ENCODE measurements around the gene DNAJA3.
"Not testable (repeated sequence)": the region's sequence is repeated elsewhere in the genome, so short reads cannot be mapped to it uniquely, and the experiment has no call there.

Gene DNAJA3

DNA sequence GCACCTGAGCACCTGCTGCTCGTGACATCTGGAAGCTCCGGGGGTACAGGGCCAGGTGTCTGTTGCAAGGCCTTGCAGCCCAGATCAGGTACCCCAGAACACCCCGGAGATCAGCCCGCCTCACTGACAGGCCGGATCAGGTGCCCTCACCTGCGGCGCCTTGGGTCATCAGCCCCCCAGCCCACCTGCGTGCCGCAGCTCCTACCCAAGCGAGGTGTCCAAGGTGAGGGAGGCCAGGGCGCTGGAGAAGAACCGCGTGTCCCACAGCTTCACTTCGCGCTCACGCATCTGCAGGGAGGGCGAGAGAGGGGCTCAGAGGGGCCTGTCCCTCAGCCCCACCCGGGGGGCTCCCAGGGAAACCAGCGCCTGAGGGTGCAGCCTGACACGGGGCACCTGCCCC lies 37.9 kb upstream of the DNAJA3 start:
- no peak for FAIRE-seq

DNA sequence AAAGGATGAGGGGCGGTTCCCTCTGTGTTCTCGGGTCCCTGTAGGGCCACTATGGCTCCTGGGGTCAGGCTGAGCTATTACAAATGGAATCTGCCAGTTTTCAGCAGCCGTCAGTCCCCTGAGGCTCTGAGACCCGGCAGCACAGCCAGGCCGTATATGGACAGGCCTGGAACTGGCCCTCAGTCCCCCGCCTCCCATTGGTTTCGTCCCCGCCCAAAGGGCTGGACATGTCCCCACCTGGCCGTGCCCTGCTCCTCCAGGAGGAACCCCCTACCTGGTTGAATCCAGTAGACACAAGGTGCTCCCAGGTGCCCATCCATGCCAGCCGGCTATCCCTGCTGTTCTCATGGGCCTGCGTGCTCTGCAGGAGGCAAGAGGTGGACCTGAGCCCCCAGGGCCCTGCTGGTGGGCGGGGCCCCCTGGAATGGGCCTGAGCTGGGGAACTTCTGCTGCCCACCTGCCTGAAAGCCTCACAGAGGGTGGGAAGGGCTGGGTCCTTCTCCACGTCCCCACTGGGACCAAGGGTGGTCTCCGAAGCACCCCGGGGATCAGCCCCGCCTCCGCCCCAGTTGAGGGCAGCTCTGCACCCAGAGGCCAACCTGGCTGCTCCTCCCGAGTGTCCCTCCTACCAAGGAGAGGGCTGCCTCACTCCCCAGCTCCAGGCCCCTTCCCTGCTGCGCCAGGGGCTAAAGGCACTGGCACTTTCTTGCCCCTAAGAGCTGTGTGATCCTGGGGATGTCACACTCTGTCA lies 37.2 kb upstream of the DNAJA3 start:
- FAIRE-seq = no peak

DNA sequence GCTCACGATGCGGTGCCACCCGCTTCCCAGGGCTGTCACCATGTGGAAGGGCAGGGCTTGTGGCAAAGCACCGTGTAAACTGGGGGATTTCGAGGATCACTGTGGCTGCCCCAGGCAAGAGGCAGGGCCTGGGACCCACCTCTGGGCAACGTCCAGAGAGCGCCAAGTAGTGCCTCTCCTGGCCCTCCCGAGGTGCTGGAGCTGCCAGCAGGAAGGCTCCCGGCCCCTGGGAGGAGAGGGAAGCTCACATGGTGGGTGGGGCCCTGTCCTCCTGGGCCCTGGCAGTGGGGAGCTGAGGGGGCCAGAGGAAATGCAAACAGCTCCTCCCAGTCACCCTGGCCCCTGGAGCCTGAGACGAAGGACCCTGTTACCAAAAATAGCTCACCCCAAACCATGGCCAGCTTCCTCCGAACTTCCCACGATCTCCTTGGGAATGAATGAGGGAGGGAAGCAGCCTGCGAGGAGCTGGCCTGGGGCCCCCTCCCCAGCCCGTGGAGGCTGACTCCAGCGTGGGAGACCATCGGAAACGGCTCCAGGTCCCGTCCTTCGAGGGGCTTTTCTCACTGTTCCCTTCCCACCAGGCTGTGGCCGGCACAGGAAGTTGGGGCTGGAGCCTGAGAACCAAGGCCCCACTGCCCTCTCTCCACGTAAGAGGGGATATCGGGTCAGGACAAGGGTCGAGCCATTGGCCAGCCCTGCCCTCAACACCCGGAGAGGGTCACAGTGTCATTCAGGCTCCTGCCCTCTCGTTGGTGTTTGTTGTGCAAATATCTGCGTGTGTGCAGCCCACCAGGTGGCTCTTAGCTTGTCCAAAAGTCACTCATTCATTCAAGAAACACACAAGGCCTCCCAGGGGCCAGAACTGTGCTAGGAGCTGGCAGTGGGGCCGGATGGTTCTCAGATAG lies 36.4 kb upstream of the DNAJA3 start:
- FAIRE-seq = no peak

DNA sequence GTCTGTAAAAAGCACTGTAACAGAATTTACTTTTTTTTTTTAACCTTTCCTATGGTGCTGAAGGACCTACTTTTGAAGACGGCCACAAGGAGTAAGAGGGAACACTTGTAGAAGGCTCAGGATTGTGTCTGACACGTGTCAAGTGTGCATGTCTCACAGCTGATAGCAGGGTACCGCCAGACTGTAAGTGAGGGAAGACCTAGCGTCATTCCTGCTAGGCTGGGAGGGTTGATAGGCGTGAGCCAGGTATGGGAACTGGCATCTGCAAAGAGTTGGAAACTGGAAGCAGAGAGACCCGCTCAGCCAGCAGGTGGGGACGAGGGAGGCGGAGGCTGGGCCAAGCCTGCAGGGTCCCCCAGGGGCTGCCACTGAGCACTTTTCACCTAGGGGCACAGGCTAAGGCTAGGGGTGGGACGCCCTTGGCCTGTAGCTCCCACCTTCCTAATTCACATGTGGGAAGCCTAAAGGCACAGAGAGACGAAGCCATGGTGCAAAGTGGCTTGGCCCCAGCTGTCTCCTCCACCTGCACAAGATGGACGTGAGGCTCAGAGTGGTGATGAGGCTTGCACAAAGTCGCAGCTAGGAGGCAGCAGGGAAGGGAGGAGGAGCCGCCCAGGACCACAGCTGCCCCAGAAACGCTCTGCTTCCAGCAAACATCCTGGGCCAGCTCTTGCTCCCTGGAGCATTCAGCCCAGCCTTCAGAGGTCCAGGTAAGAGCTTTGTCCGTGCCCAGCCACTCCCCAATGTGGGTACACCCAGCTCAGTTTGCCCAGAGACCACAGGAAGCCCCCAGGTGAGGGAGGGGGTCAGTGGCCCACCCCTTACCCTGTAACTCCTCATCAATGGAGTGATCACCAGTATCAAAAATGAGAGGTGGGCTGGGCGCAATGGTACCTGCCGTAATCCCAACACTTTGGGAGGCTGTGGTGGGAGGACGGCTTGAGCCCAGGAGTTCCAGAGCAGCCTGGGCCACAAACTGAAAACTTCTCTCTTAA lies 35.1 kb upstream of the DNAJA3 start:
- FAIRE-seq = no peak

DNA sequence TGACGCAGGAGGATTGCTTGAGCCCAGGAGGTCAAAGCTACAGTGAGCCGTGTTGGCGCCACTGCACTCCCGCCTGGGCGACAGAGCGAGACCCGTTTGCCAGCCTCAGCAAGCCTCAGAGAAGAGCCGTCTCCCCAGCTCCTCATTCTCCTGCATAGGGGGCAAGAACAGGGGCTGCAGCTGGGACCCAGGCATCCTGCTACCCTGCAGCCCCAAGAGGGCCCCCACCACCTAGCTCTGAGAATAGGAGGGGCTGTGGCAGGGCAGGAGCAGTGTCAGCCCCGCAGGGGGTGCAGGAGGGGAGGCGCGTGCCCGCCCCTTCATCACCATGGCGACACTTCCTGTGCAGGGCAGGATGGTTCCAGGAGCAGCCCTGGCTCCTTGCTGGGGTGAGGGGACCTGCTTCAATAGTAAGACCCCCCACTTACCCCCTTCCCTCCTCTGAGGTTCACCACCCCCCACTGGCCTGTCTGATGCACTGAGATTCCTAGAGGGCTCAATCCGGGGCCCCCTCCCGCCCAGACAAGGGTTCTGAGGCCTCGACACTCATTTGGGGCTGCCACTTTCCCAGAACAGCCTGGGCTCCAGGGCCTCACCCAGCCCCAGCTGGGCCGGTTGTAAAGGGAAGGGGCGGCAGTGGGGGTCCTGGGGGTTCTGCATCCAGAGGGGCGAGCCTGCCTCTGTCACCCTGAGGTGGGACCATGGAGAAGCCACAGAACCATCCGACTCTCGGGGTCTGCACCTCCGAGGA lies 33.9 kb upstream of the DNAJA3 start:
- FAIRE-seq = no peak

DNA sequence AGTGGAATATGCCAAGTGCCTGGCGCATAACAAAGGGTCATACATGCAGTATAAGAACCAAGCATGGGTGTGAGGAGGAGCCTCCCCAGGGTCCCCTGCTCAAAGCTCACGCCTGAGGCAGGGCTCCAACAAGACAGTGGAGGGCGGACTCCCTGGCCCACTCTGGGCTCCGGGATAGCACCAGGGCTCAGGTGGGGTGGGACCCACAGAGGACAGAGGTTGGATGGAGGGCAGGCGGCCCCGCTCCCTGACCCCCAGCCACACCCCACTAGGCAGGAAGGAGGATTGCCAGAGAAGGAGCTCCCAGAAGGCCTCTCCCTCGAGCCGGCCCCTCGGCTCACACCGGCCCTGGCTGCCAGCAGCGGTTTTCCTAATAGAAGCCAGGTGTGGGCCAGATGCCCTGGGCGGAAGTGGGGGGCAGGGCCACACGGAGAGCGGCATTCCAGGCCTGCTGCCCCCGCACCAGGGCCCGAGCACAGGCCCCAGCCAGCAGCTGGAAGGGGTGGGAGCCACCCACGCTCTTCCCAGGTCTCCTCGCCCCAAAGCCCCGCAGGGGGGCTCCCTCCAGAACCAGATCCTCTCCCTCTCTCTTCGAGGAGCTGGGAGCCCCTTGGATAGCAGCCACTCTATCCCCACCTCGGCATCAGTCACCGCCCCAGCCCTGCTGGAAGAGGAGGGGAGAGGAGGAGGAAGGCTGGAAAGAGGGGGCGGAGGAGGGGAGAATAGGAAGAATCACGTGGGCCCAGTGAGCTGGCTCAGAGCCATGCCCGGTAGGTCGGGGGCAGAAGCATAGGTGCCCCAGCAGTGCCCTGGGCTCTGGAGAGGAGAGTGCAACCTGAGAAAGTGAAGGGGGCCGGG lies 33.1 kb upstream of the DNAJA3 start:
- no peak for FAIRE-seq

DNA sequence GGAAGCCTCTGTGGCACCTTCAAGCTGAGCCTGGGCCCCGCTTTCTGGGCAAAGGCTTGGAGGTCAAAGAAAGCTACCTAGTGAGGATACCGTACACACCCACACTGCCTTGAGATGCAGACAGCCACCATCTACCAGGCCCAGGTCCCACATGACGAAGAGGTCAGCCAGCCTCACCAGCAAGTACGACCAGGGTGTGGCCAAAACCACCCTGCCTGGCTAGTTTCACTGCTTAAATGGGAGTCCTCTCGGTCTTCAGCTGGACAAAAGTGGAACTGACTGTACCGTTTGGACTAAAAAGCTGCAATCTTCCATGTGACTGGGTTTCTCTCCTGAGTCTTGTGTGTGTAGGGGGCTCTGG lies 32.4 kb upstream of the DNAJA3 start:
- no peak for FAIRE-seq

DNA sequence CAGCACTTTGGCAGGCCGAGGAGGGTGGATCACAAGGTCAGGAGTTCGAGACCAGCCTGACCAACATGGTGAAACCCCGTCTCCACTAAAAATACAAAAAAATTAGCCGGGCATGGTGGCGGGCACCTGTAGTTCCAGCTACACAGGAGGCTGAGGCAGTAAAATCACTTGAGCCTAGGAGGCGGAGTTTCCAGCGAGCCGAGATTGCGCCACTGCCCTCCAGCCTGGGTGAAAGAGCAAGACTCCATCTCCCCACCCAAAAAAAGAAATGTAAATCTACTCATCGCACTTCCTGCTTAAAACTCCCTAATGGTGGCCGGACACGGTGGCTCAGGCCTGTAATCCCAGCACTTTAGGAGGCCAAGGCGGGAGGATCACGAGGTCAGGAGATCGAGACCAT lies 31.8 kb upstream of the DNAJA3 start:
- not testable (repeated sequence) for FAIRE-seq

DNA sequence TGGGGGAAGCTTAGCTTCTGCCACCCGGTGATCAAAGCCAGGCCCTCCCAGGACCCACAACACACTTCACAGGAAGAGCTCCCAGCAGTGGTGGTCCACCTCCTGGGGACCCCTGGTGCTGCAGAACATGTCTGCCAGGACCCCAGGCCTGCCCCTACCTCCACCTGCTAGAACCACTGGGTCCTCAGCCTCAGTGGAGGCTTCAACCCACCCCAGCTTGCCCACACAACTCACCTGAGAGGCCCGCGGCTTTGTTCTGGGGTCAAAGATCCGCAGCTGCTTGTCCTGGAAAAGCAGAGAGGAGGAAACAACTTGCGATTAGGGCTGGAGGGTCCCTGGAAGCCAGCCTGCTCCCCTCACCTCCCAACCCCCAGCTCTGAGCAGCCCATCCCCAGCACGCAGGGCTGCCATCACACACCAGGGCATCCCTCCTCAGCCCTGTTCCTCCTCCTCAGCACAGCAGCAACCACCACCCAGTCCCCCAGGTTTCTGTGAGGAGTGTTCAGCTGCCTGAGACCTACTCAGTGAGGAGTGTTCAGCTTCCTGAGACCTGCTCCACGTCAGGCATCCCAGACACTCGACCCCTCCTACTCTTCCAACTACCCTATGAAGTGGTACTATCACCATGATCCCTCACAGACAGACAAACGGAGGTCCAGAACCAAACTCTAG lies 30.5 kb upstream of the DNAJA3 start:
- no peak for FAIRE-seq

DNA sequence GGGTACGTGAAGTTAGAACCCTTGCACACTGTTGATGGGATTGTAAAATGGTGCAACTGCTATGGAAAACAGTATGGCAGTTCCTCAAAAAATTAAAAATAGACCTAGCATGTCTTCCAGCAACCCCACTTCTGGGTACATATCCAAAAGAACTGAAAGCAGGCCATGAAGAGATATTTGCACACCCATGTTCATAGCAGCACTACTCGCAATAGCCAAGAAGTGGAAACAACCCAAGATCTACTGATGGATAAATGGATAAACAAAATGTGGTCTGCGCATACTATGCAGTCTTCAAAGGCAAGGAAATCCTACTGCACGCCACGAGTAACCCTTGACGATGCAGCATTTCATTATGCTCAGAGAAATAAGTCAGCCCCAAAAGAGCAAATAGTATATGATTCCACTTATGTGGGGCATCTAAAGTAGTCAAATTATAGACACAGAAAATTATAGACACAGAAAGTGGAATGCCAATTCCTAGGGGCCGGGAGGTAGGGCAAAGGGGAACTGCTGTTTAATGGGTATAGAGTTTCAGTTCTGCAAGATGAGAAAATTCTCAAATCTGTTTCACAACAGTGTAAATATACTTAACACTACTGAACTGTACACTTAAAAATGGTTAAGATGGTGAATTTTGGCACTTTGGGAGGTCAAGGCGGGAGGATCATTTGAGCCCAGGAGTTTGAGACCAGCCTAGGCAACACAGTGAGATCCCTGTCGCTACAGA lies 26.5 kb upstream of the DNAJA3 start:
- FAIRE-seq = no peak

DNA sequence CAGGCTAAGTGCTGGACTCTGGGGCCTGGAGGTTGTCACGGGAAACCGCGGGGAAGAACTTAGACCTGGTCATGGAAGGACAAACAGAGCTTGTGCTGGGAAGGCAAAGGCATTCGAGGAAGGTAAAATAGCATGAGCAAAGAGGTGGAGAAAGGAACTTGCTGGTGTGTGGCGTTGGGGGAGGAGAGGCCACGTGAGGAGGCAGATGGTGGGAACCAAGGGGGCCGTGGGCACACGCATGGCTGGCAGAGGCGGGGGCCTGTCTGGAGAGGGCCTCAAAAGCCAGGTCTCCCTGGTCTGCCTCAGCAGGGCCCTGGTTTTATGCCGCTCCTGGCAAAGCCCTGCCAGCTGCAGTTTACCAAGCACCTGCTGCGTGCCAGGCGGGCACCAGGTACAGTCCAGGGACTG lies 24.6 kb upstream of the DNAJA3 start:
- FAIRE-seq = no peak

DNA sequence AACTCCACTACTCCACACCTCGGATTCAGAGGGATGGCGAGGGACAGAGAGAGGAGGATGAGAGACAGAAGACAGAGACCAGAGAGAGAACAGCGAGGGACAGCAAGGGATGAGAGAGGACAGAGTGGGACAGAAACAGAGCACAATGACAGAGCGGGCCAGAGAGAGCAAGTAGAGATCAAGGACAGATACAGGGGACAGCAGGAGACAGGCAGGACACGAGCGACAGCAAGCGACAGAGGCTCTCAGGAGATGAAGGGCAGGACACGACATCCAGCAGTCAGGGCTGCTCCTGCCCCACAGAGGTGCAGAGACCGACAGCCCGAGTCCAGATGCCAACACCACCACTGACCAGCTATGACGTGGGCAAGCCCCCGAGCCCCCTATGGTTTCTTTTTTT lies 24.2 kb upstream of the DNAJA3 start:
- no peak for FAIRE-seq

DNA sequence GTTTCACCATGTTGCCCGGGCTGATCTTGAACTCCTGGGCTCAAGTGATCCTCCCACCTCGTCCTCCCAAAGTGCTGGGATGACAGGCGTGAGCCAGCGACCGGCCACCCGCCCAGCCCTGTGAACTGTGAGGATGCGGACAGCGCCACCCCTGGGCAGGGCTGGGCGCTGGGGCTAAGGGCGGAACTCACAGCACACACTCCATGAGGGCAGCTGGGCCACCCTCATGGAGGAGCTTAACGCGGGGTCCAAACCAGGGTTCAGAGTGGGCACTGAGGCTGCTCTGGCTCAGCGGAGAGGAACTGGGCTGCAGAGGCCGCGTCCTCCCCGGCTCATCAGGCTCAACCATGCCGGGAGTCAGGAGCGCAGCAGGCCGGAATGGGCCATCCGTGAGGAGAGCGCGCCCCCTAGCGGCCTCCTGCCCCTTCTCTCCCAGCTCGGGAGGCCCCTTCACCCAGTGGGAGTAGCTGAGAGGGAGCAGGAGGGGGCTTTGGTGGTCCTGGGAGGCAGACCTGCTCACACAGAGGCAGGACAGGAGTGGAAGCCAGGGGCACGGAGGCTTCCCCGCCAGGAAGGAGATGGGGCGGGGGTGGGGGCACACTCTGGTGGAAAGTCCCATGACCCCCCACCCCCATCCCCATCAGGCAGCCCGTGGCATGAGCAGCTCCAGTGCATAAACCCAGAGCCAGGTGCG lies 23.1 kb upstream of the DNAJA3 start:
- no peak for FAIRE-seq

DNA sequence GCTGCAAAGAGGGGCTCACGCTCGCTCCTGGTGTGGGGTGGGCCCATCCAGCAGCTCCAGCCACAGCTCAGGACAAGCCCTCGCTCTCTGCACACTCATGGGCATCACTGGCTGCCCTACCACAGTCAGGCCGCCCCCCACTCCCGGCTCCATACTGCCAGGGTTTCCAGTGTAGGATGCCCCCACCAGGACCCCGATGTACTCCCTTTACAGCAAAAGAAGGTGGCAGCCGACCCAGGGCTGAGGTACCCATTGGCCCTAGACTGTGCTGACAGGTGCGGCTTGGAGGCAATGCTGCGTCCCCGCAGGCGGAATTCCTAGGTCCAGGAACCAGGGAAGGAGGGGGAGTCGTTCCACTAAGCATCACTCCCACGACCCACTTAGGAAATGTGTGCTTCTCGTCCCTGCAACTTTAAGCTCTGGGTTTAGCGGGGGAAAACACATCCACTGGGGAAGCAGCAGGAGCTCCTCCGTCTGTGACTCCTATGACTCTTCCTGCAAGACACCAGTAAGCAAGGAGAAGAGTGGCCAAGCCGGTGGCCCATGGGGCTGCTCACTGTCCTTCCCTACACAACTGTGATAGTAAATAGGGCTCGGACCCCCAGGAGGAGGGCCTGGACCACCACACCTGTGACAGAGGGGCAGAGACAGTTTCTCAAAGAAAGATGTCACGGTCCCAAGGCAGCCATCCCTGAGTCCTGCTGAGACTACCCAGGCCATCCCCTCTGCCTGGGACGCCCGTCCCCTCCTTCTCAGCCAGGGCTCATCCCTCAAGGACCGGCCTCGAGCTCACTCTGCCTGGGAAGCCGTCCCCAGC lies 22.3 kb upstream of the DNAJA3 start:
- FAIRE-seq = no peak

DNA sequence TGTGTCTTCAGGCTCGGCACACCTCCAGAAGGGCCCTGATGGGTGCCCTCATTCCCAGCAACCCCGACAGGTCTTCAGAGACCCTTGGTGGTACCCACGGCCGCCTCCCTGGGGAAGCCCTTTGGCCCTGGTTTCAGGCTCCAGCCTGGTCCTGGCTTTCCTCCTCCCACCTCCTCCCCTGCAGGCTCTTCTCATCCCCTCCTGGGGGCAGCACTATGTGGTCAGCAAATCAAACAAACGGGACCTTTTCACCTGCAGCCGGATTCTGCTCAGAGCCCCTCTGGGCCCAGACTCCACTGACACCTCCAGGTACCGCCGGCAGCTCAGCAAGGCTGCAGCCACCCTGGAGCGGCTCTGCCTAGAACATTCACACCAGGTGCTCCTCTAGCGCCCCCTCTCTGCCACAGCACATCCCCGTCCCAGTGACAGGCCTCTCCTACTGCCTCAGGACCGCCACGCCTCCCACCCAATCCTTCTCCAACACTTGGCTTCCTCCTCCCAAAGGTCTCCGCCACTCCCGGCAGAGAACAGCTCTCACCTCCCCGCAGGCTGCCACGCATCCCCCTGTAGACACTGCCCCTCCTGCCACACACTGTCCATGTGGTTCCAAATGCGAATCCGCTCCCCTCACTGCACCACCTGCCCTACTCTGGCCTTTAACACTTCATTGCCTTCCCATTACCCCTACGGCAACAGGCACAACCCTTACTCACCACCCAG lies 21.3 kb upstream of the DNAJA3 start:
- FAIRE-seq = no peak

DNA sequence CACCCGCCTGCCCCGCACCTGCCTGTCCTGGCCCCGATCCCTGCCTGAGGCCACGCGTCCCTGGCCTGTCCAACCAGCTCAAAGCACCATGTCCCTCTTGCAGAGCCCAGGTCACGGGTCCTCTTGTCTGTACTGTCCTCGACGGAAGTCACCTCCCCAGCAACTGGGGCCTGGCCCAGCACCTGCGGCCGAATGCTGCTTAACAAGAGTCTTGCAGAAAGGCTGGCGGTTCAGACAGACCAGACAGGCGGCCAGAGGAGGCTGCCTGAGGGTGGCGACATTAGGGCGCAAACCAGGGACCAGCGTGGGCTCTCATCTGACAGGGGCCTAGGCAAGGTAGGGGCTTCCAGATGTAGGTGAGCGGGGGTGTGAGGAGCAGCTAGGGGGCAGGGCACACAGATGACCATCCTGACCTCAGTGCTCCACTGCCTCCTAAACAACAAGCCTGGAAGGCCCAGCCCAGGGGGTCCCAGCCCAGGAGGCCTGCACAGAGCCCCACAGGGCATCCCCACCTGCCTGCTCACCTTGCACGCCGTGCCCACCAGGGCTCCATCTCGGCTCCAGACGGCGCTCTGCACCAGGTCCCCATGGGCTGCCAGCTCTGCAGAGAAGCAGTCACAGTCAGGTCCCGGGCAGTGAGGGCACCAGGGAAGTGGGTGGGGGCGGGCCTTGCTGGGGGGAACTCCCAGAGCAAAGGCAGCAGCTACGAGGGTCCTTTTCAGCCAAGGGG lies 20.5 kb upstream of the DNAJA3 start:
- FAIRE-seq = no peak

Data from colon (tissue), 2 donors.